Skeletal muscle tissue (tissue), 4 donors: ENCODE results near the gene CDH1. TPM values are rescaled to one million over a fixed set of nuclear protein-coding genes. Genes with fewer than 3 reads are reported as not detected.

Experiments
- H3K27ac ChIP-seq: one replicate; pipeline ENCODE4 v1.7.0; 2013; ENCODE audit warnings: mild to moderate bottlenecking, low read depth, low read length, inconsistent platforms
- H3K27me3 ChIP-seq, 3 donors: one replicate each; pipeline ENCODE4 v1.7.0; 2013; ENCODE audit warnings: low read length in 3 of 3; ENCODE audit not compliant: control insufficient read depth in 3 of 3, insufficient read depth in 3 of 3
- H3K36me3 ChIP-seq, 3 donors: one replicate each; pipeline ENCODE4 v1.7.0; 2013; ENCODE audit warnings: low read length in 3 of 3; ENCODE audit not compliant: control insufficient read depth in 3 of 3, insufficient read depth in 3 of 3
- H3K4me1 ChIP-seq, 3 donors: one replicate each; pipeline ENCODE4 v1.7.0; 2013; ENCODE audit warnings: low read length in 3 of 3, mild to moderate bottlenecking in 3 of 3; ENCODE audit not compliant: control insufficient read depth in 3 of 3, insufficient read depth in 3 of 3
- H3K4me3 ChIP-seq, 3 donors: one replicate each; pipeline ENCODE4 v1.7.0; 2013; ENCODE audit warnings: low read length in 3 of 3
- H3K9ac ChIP-seq, 3 donors: one replicate each; pipeline ENCODE4 v1.7.0; 2013; ENCODE audit warnings: low read length in 3 of 3, mild to moderate bottlenecking in 3 of 3, moderate library complexity in 2 of 3, low read depth in 1 of 3
- H3K9me3 ChIP-seq, 3 donors: one replicate each; pipeline ENCODE4 v1.7.0; 2013; ENCODE audit warnings: low read length in 3 of 3; ENCODE audit not compliant: control insufficient read depth in 3 of 3
- total RNA-seq: library from RNA; depleted of rRNA; stranded (reverse); fragments of >200 nt; gene quantifications from one replicate; pipeline ENCODE4 v1.2.3, GENCODE V29; 2014
- donor health status: Osteomylitis.

Gene CDH1
- total RNA-seq, 1 donor from 2014 or later, result 3.7 TPM

- H3K27me3 ChIP-seq, result no peaks in the 10 kb centered on the region
- H3K4me1 ChIP-seq, result no peaks in the 10 kb centered on the region
- no peak overlapping the region for H3K27ac ChIP-seq
- no peak overlapping the region for H3K4me3 ChIP-seq
- H3K36me3 ChIP-seq, result no peaks in the 10 kb centered on the region
- H3K9me3 ChIP-seq, result no peaks in the 10 kb centered on the region
- H3K9ac ChIP-seq, result no peak overlapping the region
Measured at GRCh38 chr16:68806422-68806821, 69.3 kb downstream of the CDH1 start.

- Histone ChIP-seq H3K4me3 (no peak overlapping the region), H3K9ac (no peak overlapping the region), H3K4me1 (no peaks in the 10 kb centered on the region), H3K36me3 (no peaks in the 10 kb centered on the region), H3K27me3 (peaks cover 0 to 2% (median 0%) of the 10 kb centered on the region in 3 donors), H3K27ac (no peak overlapping the region), H3K9me3 (no peaks in the 10 kb centered on the region)
Measured at GRCh38 chr16:68806981-68807380, 69.9 kb downstream of the CDH1 start.

GRCh38 chr16:68814516-68814915 is 77.4 kb downstream of the CDH1 start:
- no peak overlapping the region for H3K9ac ChIP-seq
- no peaks in the 10 kb centered on the region for H3K9me3 ChIP-seq
- no peak overlapping the region for H3K27ac ChIP-seq
- H3K36me3 ChIP-seq, result no peaks in the 10 kb centered on the region
- H3K4me3 ChIP-seq, result no peak overlapping the region
- peaks cover 0 to 7% (median 2%) of the 10 kb centered on the region in 3 donors for H3K27me3 ChIP-seq
- H3K4me1 ChIP-seq, result no peaks in the 10 kb centered on the region

- no peak overlapping the region for H3K27ac ChIP-seq
- no peak overlapping the region for H3K4me3 ChIP-seq
- no peaks in the 10 kb centered on the region for H3K9me3 ChIP-seq
- no peak overlapping the region for H3K9ac ChIP-seq
- H3K36me3 ChIP-seq, result no peaks in the 10 kb centered on the region
- H3K4me1 ChIP-seq, result no peaks in the 10 kb centered on the region
- H3K27me3 ChIP-seq, result no peaks in the 10 kb centered on the region
Measured at GRCh38 chr16:68823401-68824135, 86.5 kb downstream of the CDH1 start.

GRCh38 chr16:68825427-68825826 is 88.3 kb downstream of the CDH1 start:
- Histone ChIP-seq H3K9me3 (no peaks in the 10 kb centered on the region), H3K9ac (no peak overlapping the region), H3K36me3 (no peaks in the 10 kb centered on the region), H3K27me3 (no peaks in the 10 kb centered on the region), H3K4me1 (no peaks in the 10 kb centered on the region), H3K4me3 (no peak overlapping the region), H3K27ac (no peak overlapping the region)

- Histone ChIP-seq H3K4me3 (no peak overlapping the region), H3K4me1 (no peaks in the 10 kb centered on the region), H3K27ac (no peak overlapping the region), H3K27me3 (no peaks in the 10 kb centered on the region), H3K9ac (no peak overlapping the region), H3K9me3 (no peaks in the 10 kb centered on the region), H3K36me3 (no peaks in the 10 kb centered on the region)
Measured at GRCh38 chr16:68826652-68827051, 89.6 kb downstream of the CDH1 start.

- Histone ChIP-seq H3K36me3 (no peaks in the 10 kb centered on the region), H3K4me1 (no peaks in the 10 kb centered on the region), H3K9ac (no peak overlapping the region), H3K27ac (no peak overlapping the region), H3K9me3 (no peaks in the 10 kb centered on the region), H3K27me3 (no peaks in the 10 kb centered on the region), H3K4me3 (no peak overlapping the region)
Measured at GRCh38 chr16:68833251-68833650, 96.2 kb downstream of the CDH1 start.

- no peaks in the 10 kb centered on the region for H3K36me3 ChIP-seq
- no peak overlapping the region for H3K27ac ChIP-seq
- no peak overlapping the region for H3K9ac ChIP-seq
- no peaks in the 10 kb centered on the region for H3K27me3 ChIP-seq
- H3K9me3 ChIP-seq, result no peaks in the 10 kb centered on the region
- H3K4me3 ChIP-seq, result no peak overlapping the region
- H3K4me1 ChIP-seq, result no peaks in the 10 kb centered on the region
Measured at GRCh38 chr16:68834550-68834949, 97.5 kb downstream of the CDH1 start.

- no peaks in the 10 kb centered on the region for H3K9me3 ChIP-seq
- H3K36me3 ChIP-seq, result no peaks in the 10 kb centered on the region
- no peak overlapping the region for H3K27ac ChIP-seq
- H3K9ac ChIP-seq, result no peak overlapping the region
- no peak overlapping the region for H3K4me3 ChIP-seq
- no peaks in the 10 kb centered on the region for H3K4me1 ChIP-seq
- H3K27me3 ChIP-seq, result no peaks in the 10 kb centered on the region
Measured at GRCh38 chr16:68835970-68836369, 98.9 kb downstream of the CDH1 start.

GRCh38 chr16:68839831-68840230 is 102.7 kb downstream of the CDH1 start:
- Histone ChIP-seq H3K27ac (no peak overlapping the region), H3K9me3 (no peaks in the 10 kb centered on the region), H3K27me3 (no peaks in the 10 kb centered on the region), H3K4me3 (no peak overlapping the region), H3K36me3 (no peaks in the 10 kb centered on the region), H3K4me1 (peaks cover 0 to 17% (median 6%) of the 10 kb centered on the region in 3 donors), H3K9ac (no peak overlapping the region)
